HepG2 (cell line): ENCODE data around the gene ITCH. TPM values are rescaled to one million over a fixed set of nuclear protein-coding genes. Genes with fewer than 3 reads are reported as not detected.

ENCODE experiments used
- ATAC-seq: fragments of 200-7000 bp; cut with Tn5 transposase; 3 replicates; pipeline ENCODE4 v1.9.1; 2020; ENCODE audit warnings: mild to moderate bottlenecking, moderate library complexity
- BruUV-seq: library from RNA; stranded (reverse); fragments of 400-500 nt; replicated peaks from 2 replicates; lab custom pipeline; 2021; lab: Mats Ljungman, UMichigan
- CTCF ChIA-PET: fragments of 300-600 bp; formaldehyde crosslinking; extraction: SDS; loops from one replicate; lab custom pipeline; 2021; ENCODE audit warnings: low total read pairs, inconsistent platforms, low intra/inter-chr PET ratio; lab: Yijun Ruan, JAX
- POLR2A ChIA-PET: fragments of 350-600 bp; sonication (Branson Sonifier 250); formaldehyde crosslinking; loops from one replicate; lab custom pipeline; 2020; ENCODE audit warnings: antibody characterized with exemption, inconsistent platforms; lab: Yijun Ruan, JAX
- DNase-seq: peaks from one replicate; pipeline ENCODE4 v3.0.0-alpha.2; 2015; ENCODE audit warnings: low spot score
- FAIRE-seq: peaks from 3 replicates; lab custom pipeline; 2011; peaks lifted over from hg19 to GRCh38; lab: Jason Lieb, UNC
- H2AFZ ChIP-seq: one replicate; pipeline ENCODE4 v1.6.1; 2011; ENCODE audit warnings: low read length, inconsistent platforms
- H3K27ac ChIP-seq: fragments of 300-600 bp; 3 replicates; pipeline ENCODE4 v1.8.0; 2011; ENCODE audit warnings: mixed run types, mild to moderate bottlenecking, mixed read lengths, low read length, inconsistent platforms; ENCODE audit not compliant: insufficient read depth; ENCODE audit errors: extremely low read length
- H3K27me3 ChIP-seq, 2 experiments: fragments of 200-600 bp in 1 of 2; 2 replicates in 1 of 2; 3 replicates in 1 of 2; pipeline versions ENCODE4 v1.6.0 to v1.8.0; 2011; ENCODE audit warnings: low read length in 2 of 2, mild to moderate bottlenecking in 2 of 2, moderate library complexity in 2 of 2, inconsistent platforms in 1 of 2; ENCODE audit not compliant: insufficient read depth in 2 of 2, control insufficient read depth in 1 of 2
- H3K36me3 ChIP-seq, 2 experiments: fragments of 200-600 bp in 1 of 2; replicated peaks in 1 of 2; 2 replicates in 1 of 2; 3 replicates in 1 of 2; pipeline versions ENCODE4 v1.5.1 to v1.8.0; 2011; ENCODE audit warnings: low read length in 2 of 2, inconsistent platforms in 1 of 2; ENCODE audit not compliant: insufficient read depth in 2 of 2, control insufficient read depth in 1 of 2
- H3K4me1 ChIP-seq: 2 replicates; pipeline ENCODE4 v1.5.1; 2012; ENCODE audit warnings: low read length, inconsistent platforms; ENCODE audit not compliant: insufficient read depth
- H3K4me2 ChIP-seq: 2 replicates; pipeline ENCODE4 v1.6.0; 2011; ENCODE audit warnings: low read depth, low read length, inconsistent platforms
- H3K4me3 ChIP-seq, 3 experiments: fragments of 200-600 bp in 1 of 3; sonication (generic), shearing (Covaris generic) in 1 of 3; replicated peaks in 1 of 3; 2 replicates each; pipeline ENCODE4 v1.5.1; 2011 to 2016; ENCODE audit warnings: low read length in 3 of 3, inconsistent platforms in 2 of 3, low read depth in 2 of 3, mild to moderate bottlenecking in 2 of 3, control low read depth in 1 of 3, mixed read lengths in 1 of 3; ENCODE audit not compliant: insufficient read depth in 1 of 3
- H3K79me2 ChIP-seq: one replicate; pipeline ENCODE4 v1.6.1; 2011; ENCODE audit warnings: low read length, inconsistent platforms; ENCODE audit not compliant: insufficient read depth
- H3K9ac ChIP-seq: 2 replicates; pipeline ENCODE4 v1.6.0; 2011; ENCODE audit warnings: mild to moderate bottlenecking, low read depth, low read length, inconsistent platforms; ENCODE audit not compliant: insufficient read depth
- H3K9me3 ChIP-seq: 2 replicates; pipeline ENCODE4 v1.5.1; 2012; ENCODE audit warnings: mild to moderate bottlenecking, low read length
- H4K20me1 ChIP-seq: 2 replicates; pipeline ENCODE4 v1.6.0; 2011; ENCODE audit warnings: inconsistent platforms, mild to moderate bottlenecking, low read length, moderate library complexity; ENCODE audit not compliant: insufficient read depth
- CREB3 ChIP-seq: sonication (generic); formaldehyde crosslinking; IDR thresholded peaks from 2 replicates; pipeline ENCODE4 v1.5.0; 2020; ENCODE audit warnings: missing genetic modification reagents
- HDAC2 ChIP-seq: sonication (generic); formaldehyde crosslinking; IDR thresholded peaks from 2 replicates; pipeline ENCODE4 v1.4.0; 2020; ENCODE audit warnings: missing genetic modification reagents
- ZNF121 ChIP-seq: sonication (generic); formaldehyde crosslinking; IDR thresholded peaks from 2 replicates; pipeline ENCODE4 v1.5.0; 2020; ENCODE audit warnings: mild to moderate bottlenecking, missing genetic modification reagents
- ZNF770 ChIP-seq: sonication (generic); formaldehyde crosslinking; IDR thresholded peaks from 2 replicates; pipeline ENCODE4 v1.5.0; 2020; ENCODE audit warnings: mild to moderate bottlenecking, missing genetic modification reagents
- WGBS: methylation state at CpG from one replicate; pipeline ENCODE4 v1.1.6; 2017; ENCODE audit warnings: low lambda C conversion rate; 5-methylcytosine and 5-hydroxymethylcytosine counted together
- in situ Hi-C: cut with HindIII; loops from 2 replicates; pipeline ENCODE4 v1.10.0; 2017; ENCODE audit warnings: low pct_unique_long_range_greater_than_20kb; ENCODE audit not compliant: extremely low pct_ligation_motif_present
- intact Hi-C: fragments of 100-400 bp; cut with micrococcal nuclease; formaldehyde crosslinking; loops from one replicate; pipeline ENCODE4 v1.10.0; 2022; ENCODE audit not compliant: unreplicated experiment
- polyA plus RNA-seq, 8 experiments: library from polyadenylated mRNA; depleted of rRNA in 3 of 8; stranded (reverse) in 7 of 8; unstranded in 1 of 8; fragments of >200 nt; fragmentation: Illumina TruSeq in 4 of 8; extraction: Trizol in 4 of 8; gene quantifications; 2 replicates each; pipeline versions ENCODE4 v1.2.1 to v1.2.3, GENCODE V29; 2011 to 2016; ENCODE audit warnings: low read depth in 4 of 8, missing spikeins in 1 of 8, mixed read lengths in 1 of 8; ENCODE audit not compliant: insufficient read depth in 1 of 8
- total RNA-seq, 5 experiments: library from RNA; depleted of rRNA; stranded (reverse); fragments of >200 nt; fragmentation: Illumina TruSeq; extraction: Trizol; gene quantifications; 2 replicates each; pipeline ENCODE4 v1.2.3, GENCODE V29; 2016; ENCODE audit warnings: low read depth in 1 of 5

ITCH gene
- total and polyA plus RNA-seq, 2 of the 13 experiments (the other 11 are each of a cell fraction or from before 2014, with no cell fraction given), result 20.5 to 112 TPM

GRCh38 chr20:34421766-34422466 lies 58.8 kb downstream of the ITCH start:
- peak; percentile 88 for TF ChIP-seq ZNF121 (CRISPR knock-in tag)
- peak; percentile 69 for TF ChIP-seq ZNF770 (CRISPR knock-in tag)
- TF ChIP-seq CREB3 (CRISPR knock-in tag), result no peak
- no peak for TF ChIP-seq HDAC2 (CRISPR knock-in tag)
- CTCF ChIA-PET, result no interaction called here
- H3K36me3 ChIP-seq, result peaks cover 29 to 85% of the 10 kb centered on the region in 2 experiments
- no TSS peak for BruUV-seq
- ATAC-seq (no peak), DNase-seq (no peak), FAIRE-seq (no peak)
- peaks cover 5% of the 10 kb centered on the region for H3K79me2 ChIP-seq
- H3K9me3 ChIP-seq, result no peaks in the 10 kb centered on the region
- in situ Hi-C loops, result no loop called here
- 96% methylated on average over 2 of the region's 2 CpGs for WGBS
- peaks cover 36% of the 10 kb centered on the region for H3K4me1 ChIP-seq
- H3K4me3 ChIP-seq, result no peak overlapping the region
- H2AFZ ChIP-seq, result no peak overlapping the region
- no peak overlapping the region for H3K27ac ChIP-seq
- POLR2A ChIA-PET, result interaction anchor here (0.6 to 1.2 kb wide), 2 partner anchors 20 to 22 kb away, joined by 4 read pairs; no protein-coding TSS in a partner anchor
- intact Hi-C loops, result loop anchor here (5.0 kb wide), 1 partner anchor 110 kb away; no protein-coding TSS in a partner anchor
- H3K9ac ChIP-seq, result no peak overlapping the region
- H3K27me3 ChIP-seq, result no peaks in the 10 kb centered on the region
- H3K4me2 ChIP-seq, result no peak overlapping the region
- H4K20me1 ChIP-seq, result no peaks in the 10 kb centered on the region
